ENCODE results near the gene TSPAN19.

DNA sequence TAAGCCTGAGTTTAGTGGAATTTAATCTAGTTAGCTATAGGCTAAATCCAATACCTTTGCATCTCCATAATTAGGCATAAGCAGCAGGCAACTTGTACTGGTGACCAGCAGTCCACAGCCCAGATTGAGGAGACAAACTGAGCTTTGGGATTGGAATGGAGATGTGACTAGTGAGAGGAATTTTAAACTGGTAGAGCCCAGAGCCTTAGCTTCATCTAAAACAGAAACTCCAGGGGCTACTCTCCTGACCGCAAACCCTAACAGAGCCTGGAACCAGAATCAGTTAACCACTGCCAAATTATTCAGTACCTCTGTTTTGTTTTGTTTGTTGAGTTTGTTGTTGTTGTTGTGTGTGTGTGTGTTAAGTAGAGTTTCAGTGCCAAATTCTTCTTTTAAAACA, 53.2 kb downstream of the TSPAN19 start:
- TF ChIP-seq, protein P1, sequence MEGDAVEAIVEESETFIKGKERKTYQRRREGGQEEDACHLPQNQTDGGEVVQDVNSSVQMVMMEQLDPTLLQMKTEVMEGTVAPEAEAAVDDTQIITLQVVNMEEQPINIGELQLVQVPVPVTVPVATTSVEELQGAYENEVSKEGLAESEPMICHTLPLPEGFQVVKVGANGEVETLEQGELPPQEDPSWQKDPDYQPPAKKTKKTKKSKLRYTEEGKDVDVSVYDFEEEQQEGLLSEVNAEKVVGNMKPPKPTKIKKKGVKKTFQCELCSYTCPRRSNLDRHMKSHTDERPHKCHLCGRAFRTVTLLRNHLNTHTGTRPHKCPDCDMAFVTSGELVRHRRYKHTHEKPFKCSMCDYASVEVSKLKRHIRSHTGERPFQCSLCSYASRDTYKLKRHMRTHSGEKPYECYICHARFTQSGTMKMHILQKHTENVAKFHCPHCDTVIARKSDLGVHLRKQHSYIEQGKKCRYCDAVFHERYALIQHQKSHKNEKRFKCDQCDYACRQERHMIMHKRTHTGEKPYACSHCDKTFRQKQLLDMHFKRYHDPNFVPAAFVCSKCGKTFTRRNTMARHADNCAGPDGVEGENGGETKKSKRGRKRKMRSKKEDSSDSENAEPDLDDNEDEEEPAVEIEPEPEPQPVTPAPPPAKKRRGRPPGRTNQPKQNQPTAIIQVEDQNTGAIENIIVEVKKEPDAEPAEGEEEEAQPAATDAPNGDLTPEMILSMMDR (IDR thresholded peaks at IDR 0.05) = no peak
- TF ChIP-seq POLR2A (IDR thresholded peaks at IDR 0.05) = no peak
